GM18511 (cell line): ENCODE data around the gene PDE9A.
"Not testable (repeated sequence)": the region's sequence is repeated elsewhere in the genome, so short reads cannot be mapped to it uniquely, and the experiment has no call there.

Experiments used
- ATAC-seq: cut with Tn5 transposase; IDR thresholded peaks from one replicate; pipeline ENCODE4 v1.9.1; 2021; ENCODE audit warnings: mild to moderate bottlenecking, moderate library complexity; ENCODE audit not compliant: unreplicated experiment

The PDE9A gene

GRCh38 chr21:42624095-42624790, 29.2 kb upstream of the PDE9A start:
- ATAC-seq, result no peak

DNA sequence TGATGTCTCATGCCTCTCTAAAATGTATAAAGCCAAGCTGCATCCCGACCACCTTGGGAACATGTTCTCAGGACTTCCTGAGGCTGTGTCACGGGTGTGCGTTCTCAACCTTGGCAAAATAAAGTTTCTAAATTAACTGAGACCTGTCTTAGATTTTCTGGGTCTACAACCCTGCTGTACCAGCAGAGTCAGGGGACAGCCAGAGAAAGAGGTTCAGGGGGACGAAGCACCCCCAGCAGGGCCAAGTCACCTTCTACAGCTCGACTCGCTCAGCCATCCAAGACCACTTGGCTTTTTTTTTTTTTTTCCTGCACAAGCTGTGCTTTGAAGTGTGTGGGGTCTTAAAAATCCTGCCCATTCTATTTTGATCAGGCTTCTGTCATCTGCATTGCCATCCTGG, 28.5 kb upstream of the PDE9A start:
- no peak for ATAC-seq

- ATAC-seq, result no peak
These were observed 27.2 kb upstream of the PDE9A start for GRCh38 chr21:42626171-42626570.

- no peak for ATAC-seq
These were observed 25.7 kb upstream of the PDE9A start for GRCh38 chr21:42627527-42628289.

- not testable (repeated sequence) for ATAC-seq
These were observed 24.9 kb upstream of the PDE9A start for GRCh38 chr21:42628466-42629061.

DNA sequence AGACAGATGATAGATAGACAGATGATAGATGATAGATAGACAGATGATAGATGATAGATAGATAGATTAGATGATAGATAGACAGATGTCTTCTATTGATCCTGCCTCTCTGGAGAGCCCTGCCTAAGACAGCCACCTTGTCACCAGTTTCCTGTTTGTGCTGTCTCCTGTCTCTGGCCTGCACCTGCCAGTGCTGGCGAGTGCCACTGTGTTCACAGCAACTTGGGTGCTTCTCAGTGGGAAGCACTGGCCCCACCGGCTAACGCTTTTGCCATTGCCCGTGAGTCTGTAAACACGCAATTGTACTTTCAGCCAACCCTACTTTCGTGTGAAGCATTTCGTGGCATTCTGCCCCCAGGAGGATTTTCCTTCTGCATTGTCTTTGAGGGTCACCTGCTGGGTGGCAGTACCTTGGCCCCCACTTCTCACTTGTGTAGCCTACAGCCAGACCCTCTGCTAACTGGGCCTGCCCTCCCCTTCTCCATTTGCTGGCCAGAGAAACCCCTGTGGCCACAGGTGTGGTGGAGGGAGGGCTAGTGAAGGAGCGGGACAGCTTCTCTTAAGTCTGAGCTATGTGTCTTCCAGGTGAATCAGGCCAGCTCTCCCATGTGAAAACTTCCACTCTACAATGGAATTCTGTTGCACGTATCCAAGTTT, 23.4 kb upstream of the PDE9A start:
- no peak for ATAC-seq

- ATAC-seq, result no peak
These were observed 22.8 kb upstream of the PDE9A start for GRCh38 chr21:42630626-42631025.

GRCh38 chr21:42631142-42631541, 22.3 kb upstream of the PDE9A start:
- no peak for ATAC-seq

GRCh38 chr21:42632336-42632751, 21.1 kb upstream of the PDE9A start:
- no peak for ATAC-seq

DNA sequence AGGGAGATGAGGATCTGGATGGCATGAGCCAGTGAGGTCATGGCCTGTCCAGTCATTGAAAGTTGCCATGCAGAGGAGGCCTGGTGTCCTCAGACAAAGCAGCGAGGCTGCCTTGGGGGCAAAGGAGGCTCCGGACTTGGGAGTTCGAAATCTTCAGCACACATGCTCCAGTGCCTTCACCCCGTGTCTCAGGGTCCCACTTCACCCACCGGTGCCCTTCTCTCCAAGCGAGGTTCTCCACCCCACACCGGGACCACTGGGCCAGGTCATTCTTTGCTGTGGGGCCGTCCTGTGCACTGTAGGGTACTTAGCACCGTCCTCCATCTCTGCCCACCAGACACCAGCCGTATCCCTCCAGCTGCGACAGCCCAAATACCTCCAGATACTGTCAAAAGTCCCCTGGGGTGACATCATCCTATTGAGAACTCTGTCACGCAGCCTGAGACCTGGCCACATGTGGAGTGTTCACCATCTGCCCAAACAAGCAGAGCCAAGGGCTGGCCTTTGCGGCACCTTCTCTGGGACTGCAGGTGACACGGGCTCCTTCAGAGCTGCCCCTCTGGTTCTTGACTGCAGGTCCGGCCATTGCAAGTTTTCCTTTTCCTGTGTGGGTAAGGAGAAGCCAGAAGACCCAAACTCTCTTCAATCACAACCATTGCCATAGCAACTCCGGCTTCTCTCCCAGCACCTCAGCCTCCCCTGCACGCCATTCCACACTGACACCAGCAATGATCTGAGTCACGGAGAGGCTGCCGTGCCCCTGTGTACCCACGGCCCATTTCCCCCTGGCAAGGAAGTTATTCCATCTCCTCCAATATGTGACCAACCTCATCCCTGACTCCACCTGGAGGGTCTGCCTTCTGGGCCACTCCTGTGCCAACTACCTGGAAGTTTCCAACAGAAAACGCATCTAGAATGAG, 20.4 kb upstream of the PDE9A start:
- no peak for ATAC-seq

GRCh38 chr21:42633858-42634257, 19.6 kb upstream of the PDE9A start:
- ATAC-seq, result no peak

DNA sequence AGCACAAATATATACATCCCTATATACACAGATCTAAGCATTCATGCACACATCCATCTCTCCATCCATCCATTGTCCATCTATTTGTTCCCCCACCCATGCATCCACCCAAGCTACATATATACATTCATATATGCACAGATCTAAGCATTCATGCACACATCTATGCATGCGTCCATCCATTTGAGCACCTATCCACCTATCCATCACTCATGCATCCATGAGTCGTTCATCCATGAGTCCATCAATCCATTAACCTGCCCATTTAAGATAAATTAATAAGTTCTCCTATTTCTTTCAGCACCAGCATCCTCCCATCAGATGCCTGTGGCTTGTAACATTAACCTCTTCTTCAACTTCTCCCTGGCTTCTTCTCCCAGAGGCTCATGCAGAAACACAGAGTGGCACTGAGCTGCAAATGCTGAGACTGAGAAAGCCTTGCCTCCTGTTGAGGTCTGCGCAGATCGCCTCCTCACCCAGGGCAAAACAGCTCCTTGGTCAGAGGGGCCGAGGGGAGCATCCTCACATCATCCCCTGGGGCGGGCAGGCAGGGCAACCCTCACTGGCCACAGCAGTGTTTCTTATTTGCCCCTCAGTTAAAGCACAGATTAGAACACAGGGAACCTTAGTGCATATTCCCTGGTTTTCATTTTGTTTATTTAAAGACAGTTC, 17.4 kb upstream of the PDE9A start:
- no peak for ATAC-seq

DNA sequence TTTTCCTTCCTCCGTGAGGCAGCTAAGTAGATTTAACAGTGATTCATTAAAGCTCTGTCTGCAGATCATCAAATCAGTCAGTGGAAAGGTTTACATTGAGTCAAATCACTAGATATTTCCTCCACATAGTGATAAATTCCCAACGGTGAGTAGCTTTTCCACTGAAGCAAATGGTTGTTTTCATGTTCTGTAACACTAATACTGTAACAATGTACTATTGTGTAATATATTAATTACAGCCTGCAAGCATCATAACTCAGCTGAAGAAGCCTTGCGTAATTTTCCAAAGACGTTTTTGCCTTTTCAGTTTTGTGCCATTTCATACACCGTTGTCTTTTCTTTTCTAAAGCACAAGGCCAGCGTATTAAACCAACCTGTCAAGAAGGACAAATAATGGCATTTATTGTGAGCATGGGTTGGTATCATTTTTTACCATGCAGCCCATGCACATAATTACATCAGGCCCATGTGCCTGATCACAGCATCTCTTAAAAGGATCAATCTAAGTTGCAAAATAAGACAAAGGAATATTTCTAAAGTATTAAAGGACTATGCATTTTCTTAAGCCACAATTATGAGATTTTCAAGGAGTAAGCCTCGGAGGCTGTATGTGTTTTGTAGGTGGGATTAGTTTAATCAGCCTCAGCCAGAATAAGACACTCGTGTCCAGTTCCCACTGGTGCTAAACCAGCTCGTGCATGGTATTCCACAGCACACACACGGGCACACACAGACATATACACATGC, 16.7 kb upstream of the PDE9A start:
- no peak for ATAC-seq

GRCh38 chr21:42637267-42638041, 16.0 kb upstream of the PDE9A start:
- ATAC-seq, result no peak

DNA sequence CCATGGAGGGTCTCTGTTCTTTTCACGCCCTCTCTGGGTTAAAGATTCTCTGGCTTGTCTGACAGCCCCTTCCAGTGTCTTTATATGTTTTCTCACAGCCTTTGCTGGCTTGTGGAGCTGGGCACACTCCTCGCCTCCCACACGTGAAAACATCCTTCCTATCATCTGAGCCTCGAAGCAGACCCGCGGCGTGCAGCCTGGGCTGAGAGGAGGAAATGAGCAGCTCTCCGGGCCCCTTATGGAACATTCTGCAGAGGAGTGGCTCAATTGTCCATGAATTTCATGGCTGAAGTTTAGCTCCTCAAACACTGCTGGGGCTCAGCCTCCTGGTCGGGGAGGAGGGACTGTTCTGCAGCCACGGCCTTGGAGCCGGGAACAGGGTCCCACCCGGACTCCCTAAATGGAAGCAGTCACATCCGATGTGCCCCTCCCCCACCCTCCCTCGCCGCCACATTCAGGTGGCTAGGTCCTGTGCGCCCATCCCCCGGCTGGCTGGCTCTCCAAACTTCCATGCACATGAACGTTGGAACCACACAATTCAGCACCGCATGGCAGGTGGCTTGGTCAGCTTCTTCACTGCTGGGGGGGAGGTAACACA, 15.1 kb upstream of the PDE9A start:
- no peak for ATAC-seq

DNA sequence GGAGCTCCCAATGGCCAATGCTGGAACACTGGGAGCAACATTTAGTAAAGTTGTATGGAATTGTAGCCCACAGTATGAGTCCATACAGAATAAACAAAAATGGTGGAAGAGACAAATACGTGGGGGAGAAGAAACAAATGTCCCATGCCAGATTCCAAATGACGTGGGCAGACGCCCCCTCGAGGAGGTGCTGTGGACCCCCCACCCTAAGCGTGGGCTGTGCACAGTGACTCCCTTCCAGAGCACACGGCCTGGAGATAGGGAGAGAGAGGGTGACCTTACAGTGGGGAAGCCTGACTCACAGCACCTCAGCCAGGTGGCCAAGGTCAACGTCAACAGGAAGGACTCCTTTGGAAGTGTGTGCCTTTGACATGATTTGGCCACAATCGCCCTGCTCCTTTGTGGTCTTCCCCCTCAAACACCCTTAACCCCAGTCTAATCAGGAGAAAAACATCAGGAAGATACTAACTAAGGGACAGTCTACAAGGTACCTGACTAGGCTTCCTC, 13.7 kb upstream of the PDE9A start:
- no peak for ATAC-seq

DNA sequence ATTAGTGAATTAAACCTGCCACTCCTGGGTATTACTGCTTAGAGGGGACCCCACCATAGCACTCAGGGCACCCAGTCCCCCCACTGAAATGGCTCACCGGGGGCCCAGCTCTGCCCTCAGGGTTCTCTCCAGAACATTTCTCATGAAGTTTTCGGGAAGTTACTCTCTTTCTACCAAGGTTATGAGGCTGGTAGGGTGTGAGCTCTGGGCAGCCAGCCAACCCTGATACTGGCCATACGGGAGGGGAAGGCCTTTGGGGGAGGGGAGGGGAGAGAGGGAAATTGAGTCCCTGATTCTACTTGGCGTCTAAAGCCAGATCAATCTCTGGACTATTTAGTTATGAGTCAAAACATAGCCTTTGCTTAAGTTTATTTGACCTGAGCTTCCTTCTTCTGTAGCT, 12.9 kb upstream of the PDE9A start:
- ATAC-seq, result no peak
